Measurements from ENCODE around the gene HNRNPM.
"Not testable (repeated sequence)": the region's sequence is repeated elsewhere in the genome, so short reads cannot be mapped to it uniquely, and the experiment has no call there.

HNRNPM gene

DNA sequence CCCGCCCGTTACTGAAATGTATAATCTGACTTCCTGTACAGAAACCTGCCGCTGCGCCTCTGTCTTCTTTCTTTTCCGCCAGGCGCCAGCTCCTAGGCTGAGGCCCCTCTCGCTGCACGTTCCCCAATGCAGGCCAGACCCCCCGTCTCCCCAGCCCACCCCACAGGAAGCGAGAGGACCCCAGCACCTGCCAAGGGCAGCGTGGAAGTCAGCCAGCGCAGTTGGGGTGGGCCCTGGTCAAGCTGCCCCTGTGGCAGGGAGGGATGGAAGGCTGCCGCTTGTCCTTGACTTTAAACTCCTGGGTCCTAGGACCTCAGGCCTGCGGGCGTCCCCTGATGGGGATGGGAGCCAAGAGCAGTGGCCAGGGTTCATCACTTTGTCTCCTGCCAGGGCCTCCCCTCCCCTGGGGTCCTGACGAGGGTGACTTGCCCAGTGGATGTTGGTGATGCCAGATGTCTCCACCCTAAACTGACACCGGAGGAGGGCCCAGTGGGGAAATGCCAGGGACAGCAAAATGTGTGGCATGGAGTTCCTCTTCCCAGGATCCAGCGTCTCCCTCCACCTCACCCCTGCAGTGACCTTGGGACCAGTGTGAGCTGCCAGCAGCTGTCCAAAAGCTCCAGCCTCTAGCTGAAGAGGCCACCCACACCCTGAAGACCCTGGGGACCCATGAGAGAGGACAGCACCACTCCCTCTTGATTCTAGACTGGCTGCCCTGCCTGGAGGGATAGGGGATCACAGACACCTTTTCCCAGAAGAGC, 40.2 kb upstream of the HNRNPM start:
- DNase-seq (ENCODE audit: extremely low spot score): no peak
- CTCF ChIA-PET: interaction anchor here (0.6 kb wide), 1 partner anchor 149 kb away, joined by 5 read pairs; no protein-coding TSS in a partner anchor
- POLR2A ChIA-PET: interaction anchor here (0.8 to 1.2 kb wide), 2 partner anchors 9 to 110 kb away, joined by 3 to 5 read pairs; partner anchors contain the start of gene ZNF414
- TF ChIP-seq LEF1 (IDR thresholded peaks at IDR 0.05; ENCODE audit: borderline replicate concordance) (no peak), ZNF384 (IDR thresholded peaks at IDR 0.05) (no peak), L3MBTL2 (conservative IDR thresholded peaks at IDR 0.05) (no peak)

DNA sequence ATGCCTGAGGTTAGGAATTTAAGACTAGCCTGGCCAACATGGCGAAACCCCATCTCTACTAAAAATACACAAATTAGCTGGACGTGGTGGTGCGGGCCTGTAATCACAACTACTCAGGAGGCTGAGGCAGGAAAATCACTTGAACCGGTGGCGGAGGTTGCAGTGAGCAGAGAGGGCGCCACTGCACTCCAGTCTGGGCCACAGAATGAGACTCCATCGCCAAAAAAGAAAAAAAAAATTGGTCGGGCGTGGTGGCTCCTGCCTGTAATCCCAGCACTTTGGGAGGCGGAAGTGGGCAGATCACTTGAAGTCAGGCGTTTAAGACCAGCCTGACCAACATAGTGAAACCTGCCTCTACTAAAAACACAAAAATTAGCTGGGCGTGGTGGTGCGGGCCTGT, 34.1 kb upstream of the HNRNPM start:
- DNase-seq (ENCODE audit: extremely low spot score); CTCF ChIA-PET: not testable (repeated sequence)
- TF ChIP-seq ZNF384 (IDR thresholded peaks at IDR 0.05): peak; percentile 54; the same call in 1 of the 2 replicates
- POLR2A ChIA-PET: interaction anchor here (1.4 kb wide), 1 partner anchor 21 kb away, joined by 4 read pairs; the partner anchor contains the start of gene RAB11B

DNA sequence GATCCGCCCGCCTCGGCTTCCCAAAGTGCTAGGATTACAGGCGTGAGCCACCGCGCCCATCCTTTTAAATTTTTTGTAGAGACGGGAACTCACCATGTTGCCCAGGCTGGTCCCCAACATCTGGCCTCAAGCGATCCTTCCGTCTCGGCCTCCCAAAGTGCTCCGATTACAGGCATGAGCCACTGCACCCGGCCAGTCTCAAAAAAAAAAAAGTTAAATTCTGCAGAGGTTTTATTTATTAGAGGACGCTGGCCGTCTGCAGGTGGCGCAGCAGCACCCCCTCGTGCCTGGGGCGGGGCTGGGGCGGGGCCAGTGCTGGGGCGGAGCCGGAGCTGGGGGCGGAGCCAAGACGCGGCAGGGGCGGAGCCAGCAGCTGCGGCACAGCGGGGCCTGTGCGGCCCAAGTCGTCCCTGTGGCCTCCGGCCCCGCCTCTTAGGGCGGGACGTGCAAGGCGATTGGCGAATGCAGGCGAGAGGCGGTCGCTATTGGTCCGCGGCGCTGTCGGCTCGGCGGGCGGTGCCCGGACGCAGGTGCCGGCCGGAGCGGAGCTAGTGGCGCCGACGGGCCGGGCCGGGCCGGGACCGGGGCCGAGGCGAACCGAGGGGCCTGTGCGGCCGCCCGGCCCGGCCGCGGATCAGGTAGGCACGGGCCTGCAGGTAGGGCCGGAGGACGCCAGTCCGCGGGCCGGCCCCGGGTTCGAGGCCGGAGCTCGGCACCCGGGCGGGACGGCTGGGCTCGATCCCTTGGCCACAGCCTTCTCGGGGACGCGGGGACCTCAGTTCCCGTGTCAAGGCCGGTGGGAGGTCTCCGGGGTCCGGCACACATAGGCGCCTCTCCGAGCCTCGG, 31.8 kb upstream of the HNRNPM start, which contains the start of gene MARCHF2:
TSS of gene MARCHF2 (plus strand) at position 523 of the 846 bp plus-strand sequence. CDS start 8,536 bp downstream, outside the sequence.
- ChIA-PET POLR2A (interaction anchor here (0.8 to 3.5 kb wide), 5 partner anchors 15 to 470 kb away, joined by 3 to 27 read pairs (median 6); partner anchors contain the start of genes HNRNPM, TIMM44 and ZNF414), CTCF (interaction anchor here (0.7 to 1.6 kb wide), 7 partner anchors 11 to 168 kb away, joined by 3 to 14 read pairs (median 3); no protein-coding TSS in a partner anchor)
- TF ChIP-seq, protein P1, sequence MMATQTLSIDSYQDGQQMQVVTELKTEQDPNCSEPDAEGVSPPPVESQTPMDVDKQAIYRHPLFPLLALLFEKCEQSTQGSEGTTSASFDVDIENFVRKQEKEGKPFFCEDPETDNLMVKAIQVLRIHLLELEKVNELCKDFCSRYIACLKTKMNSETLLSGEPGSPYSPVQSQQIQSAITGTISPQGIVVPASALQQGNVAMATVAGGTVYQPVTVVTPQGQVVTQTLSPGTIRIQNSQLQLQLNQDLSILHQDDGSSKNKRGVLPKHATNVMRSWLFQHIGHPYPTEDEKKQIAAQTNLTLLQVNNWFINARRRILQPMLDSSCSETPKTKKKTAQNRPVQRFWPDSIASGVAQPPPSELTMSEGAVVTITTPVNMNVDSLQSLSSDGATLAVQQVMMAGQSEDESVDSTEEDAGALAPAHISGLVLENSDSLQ (IDR thresholded peaks at IDR 0.05): peak; percentile 97
- peak; percentile 54 for TF ChIP-seq L3MBTL2 (conservative IDR thresholded peaks at IDR 0.05)
- TF ChIP-seq FOXM1 (IDR thresholded peaks at IDR 0.05; ENCODE audit: borderline replicate concordance): no peak
- no peak for TF ChIP-seq LEF1 (IDR thresholded peaks at IDR 0.05; ENCODE audit: borderline replicate concordance)
- peak; percentile 54; the same call in 1 of the 2 replicates for TF ChIP-seq HDGF (IDR thresholded peaks at IDR 0.05; ENCODE audit: borderline replicate concordance)
- peak; percentile 91 for TF ChIP-seq ZNF384 (IDR thresholded peaks at IDR 0.05)
- DNase-seq (ENCODE audit: extremely low spot score): peak; percentile 99

DNA sequence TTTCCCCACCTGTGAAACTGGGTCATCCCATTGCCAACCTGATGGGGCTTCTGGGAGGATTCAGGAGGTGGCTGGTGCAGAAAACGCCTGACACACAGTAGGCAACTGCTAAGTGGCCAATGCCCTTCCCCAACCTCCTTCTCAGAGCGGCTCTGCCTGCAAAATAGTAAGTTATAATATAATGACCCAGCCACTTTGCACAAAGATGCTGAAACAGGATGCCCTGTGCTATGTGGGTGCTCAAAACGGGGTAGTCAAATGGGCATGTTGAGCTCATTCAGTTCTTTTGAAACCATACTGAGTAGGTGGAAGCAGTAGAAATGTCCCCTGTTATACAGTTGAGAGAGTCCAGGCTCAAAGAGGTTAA, 31.2 kb upstream of the HNRNPM start:
- TF ChIP-seq SUZ12 (IDR thresholded peaks at IDR 0.05) (no peak), FOXM1 (IDR thresholded peaks at IDR 0.05; ENCODE audit: borderline replicate concordance) (no peak), ELF4 (IDR thresholded peaks at IDR 0.05) (no peak), NFRKB (IDR thresholded peaks at IDR 0.05) (no peak), L3MBTL2 (conservative IDR thresholded peaks at IDR 0.05) (no peak), SP1 (IDR thresholded peaks at IDR 0.05) (no peak), ZNF384 (IDR thresholded peaks at IDR 0.05) (no peak), HDGF (IDR thresholded peaks at IDR 0.05; ENCODE audit: borderline replicate concordance) (no peak), FOXA1 (IDR thresholded peaks at IDR 0.05) (no peak), TARDBP (IDR thresholded peaks at IDR 0.05) (no peak), LEF1 (IDR thresholded peaks at IDR 0.05; ENCODE audit: borderline replicate concordance) (no peak), ARNT (IDR thresholded peaks at IDR 0.05) (no peak)
- TF ChIP-seq, protein P1 (IDR thresholded peaks at IDR 0.05): no peak
- no peak for DNase-seq (ENCODE audit: extremely low spot score)
- ChIA-PET CTCF (interaction anchor here (0.7 to 1.6 kb wide), 6 partner anchors 10 to 167 kb away, joined by 3 to 14 read pairs (median 4); no protein-coding TSS in a partner anchor), POLR2A (interaction anchor here (0.7 to 3.5 kb wide), 6 partner anchors 9 to 470 kb away, joined by 3 to 27 read pairs (median 4); partner anchors contain the start of genes HNRNPM, RAB11B, TIMM44 and ZNF414)

DNA sequence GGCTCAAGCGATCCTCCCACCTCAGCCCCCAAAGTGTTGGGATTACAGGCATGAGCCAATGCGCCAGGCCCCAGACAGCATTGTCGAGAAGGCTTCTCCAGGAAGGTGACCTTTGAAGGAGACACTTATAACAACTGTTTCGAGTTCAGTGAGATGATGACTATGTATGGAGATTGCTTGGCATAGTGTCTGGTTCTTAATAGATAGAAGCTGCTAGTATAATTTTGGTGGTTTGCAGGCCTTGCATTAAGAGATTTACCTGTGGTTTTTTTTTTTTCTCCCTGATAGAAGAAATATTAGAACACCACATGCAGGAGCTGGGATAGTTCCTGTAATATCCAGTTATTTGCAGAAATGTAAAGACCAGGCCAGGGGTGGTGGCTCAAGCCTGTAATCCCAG, 28.0 kb upstream of the HNRNPM start:
- no peak for DNase-seq (ENCODE audit: extremely low spot score)
- ChIA-PET CTCF (no interaction called here), POLR2A (no interaction called here)
- TF ChIP-seq CTBP1 (IDR thresholded peaks at IDR 0.05; ENCODE audit: borderline replicate concordance) (no peak), ELF4 (IDR thresholded peaks at IDR 0.05) (no peak), SP1 (IDR thresholded peaks at IDR 0.05) (no peak), FOXK2 (IDR thresholded peaks at IDR 0.05) (no peak), BHLHE40 (IDR thresholded peaks at IDR 0.05; ENCODE audit: borderline replicate concordance) (no peak), TARDBP (IDR thresholded peaks at IDR 0.05) (no peak), SUZ12 (IDR thresholded peaks at IDR 0.05) (no peak), ZNF384 (IDR thresholded peaks at IDR 0.05) (no peak), HDGF (IDR thresholded peaks at IDR 0.05; ENCODE audit: borderline replicate concordance) (no peak), NFRKB (IDR thresholded peaks at IDR 0.05) (no peak), FOXA1 (IDR thresholded peaks at IDR 0.05) (no peak), ARNT (IDR thresholded peaks at IDR 0.05) (no peak), FOXM1 (IDR thresholded peaks at IDR 0.05; ENCODE audit: borderline replicate concordance) (no peak)
- TF ChIP-seq, protein P1 (IDR thresholded peaks at IDR 0.05): no peak

Measured in HEK293T (cell line).